ENCODE measurements around the gene KLF16. TPM values are rescaled to one million over a fixed set of nuclear protein-coding genes. Genes with fewer than 3 reads are reported as not detected.

Gene KLF16
- total and polyA plus RNA-seq, 10 of the 15 experiments (the other 5 are each of a cell fraction or from before 2014, with no cell fraction given): 0.03 to 41.2 (median 2.6) TPM

DNA sequence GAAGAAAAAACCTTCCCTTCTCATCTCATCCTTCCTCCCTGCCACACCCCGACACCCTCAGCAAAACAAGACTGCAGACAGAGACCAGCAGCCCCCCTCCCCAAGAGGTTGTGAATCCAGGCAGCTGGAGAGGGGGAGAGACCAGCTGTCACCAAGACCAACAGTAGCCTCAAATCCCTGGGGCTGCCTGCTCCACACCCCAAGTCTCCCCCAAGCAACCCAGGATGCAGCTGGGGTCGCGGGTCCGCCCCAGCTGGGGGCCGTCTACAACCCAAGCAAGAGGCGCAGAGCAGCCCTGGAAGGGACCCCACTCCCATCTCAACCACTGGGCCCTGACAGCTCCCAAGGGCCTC lies 7.1 kb downstream of the KLF16 start (continued):
- TF ChIP-seq, protein P1, sequence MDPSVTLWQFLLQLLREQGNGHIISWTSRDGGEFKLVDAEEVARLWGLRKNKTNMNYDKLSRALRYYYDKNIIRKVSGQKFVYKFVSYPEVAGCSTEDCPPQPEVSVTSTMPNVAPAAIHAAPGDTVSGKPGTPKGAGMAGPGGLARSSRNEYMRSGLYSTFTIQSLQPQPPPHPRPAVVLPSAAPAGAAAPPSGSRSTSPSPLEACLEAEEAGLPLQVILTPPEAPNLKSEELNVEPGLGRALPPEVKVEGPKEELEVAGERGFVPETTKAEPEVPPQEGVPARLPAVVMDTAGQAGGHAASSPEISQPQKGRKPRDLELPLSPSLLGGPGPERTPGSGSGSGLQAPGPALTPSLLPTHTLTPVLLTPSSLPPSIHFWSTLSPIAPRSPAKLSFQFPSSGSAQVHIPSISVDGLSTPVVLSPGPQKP (IDR thresholded peaks at IDR 0.05; ENCODE audit: low read depth, low read length): 0 out of 2 replicates have a peak, but pooled peaks have one; percentile 23

DNA sequence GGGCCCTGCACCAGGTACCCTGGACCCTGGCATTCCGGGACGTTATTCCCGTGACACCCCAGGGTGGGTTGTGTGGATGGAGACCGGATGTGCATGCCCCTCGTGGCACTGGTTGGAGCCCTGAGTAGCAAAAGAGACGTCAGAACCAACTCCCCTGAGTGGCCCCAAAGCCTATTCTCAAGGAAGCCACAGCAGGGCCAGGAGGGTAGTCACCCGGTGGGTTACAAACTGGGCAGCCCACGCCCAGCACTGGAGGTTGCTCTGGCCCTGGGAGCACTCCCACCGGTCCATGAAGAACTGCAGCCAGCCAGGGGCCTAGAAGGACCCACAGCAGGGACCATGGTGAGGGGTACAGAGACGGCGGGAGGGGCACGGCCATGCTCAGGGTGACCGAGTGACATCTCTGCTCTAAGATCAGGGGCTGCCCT lies 7.5 kb downstream of the KLF16 start:
- peaks cover 71% of the 10 kb centered on the region for H3K79me2 ChIP-seq (ENCODE audit: control insufficient read depth, insufficient read depth, low read length)
- TF ChIP-seq POLR2A (IDR thresholded peaks at IDR 0.05; ENCODE audit: low read depth, low read length) (0 out of 2 replicates have a peak, but pooled peaks have one; percentile 5), RCOR1 (conservative IDR thresholded peaks at IDR 0.05; ENCODE audit: low read depth, low read length) (no peak), SIN3A (IDR thresholded peaks at IDR 0.05; ENCODE audit: low read depth, low read length) (peak; percentile 25; the same call in 1 of the 2 replicates), MTA2 (IDR thresholded peaks at IDR 0.05; ENCODE audit: low read depth) (peak; percentile 19; the same call in 1 of the 2 replicates), GATAD2B (conservative IDR thresholded peaks at IDR 0.05; ENCODE audit: low read depth) (peak; percentile 30; the same call in 1 of the 2 replicates), MYC (IDR thresholded peaks at IDR 0.05; ENCODE audit: insufficient read depth, insufficient read length, insufficient replicate concordance, low read length, severe bottlenecking) (peak; percentile 1), TARDBP (IDR thresholded peaks at IDR 0.05; ENCODE audit: borderline replicate concordance) (no peak)
- intact Hi-C loops (cut with micrococcal nuclease; ENCODE audit: unreplicated experiment) (no loop called here), in situ Hi-C loops (cut with MboI) (loop anchor here (25.0 kb wide), 1 partner anchor 1506 kb away; the partner anchor contains the start of gene NFIC)
- DNase-seq (ENCODE audit: low read depth, low spot score): no peak
- ATAC-seq: peak; percentile 18
- ChIA-PET POLR2A (interaction anchor here (0.6 to 1.6 kb wide), 3 partner anchors 20 to 236 kb away, joined by 4 to 6 read pairs (median 6); no protein-coding TSS in a partner anchor), RAD21 (ENCODE audit: unreplicated experiment) (interaction anchor here (1.0 to 1.6 kb wide), 3 partner anchors 9 to 48 kb away, joined by 3 to 6 read pairs (median 5); no protein-coding TSS in a partner anchor), SMC1A (ENCODE audit: uncharacterized antibody, unreplicated experiment) (no interaction called here), CTCF (interaction anchor here (0.8 to 0.9 kb wide), 2 partner anchors 41 to 87 kb away, joined by 3 to 4 read pairs; no protein-coding TSS in a partner anchor)
- peaks cover 0 to 3% of the 10 kb centered on the region in 2 experiments; a peak in 2 of 4 replicates for H3K36me3 ChIP-seq (ENCODE audit: control insufficient read depth in 2 of 2, insufficient read depth in 2 of 2, low read length in 1 of 2)
- H2AFZ ChIP-seq (ENCODE audit: control insufficient read depth, low read depth, low read length): no peak overlapping the region
- BruUV-seq (replicated peaks): no TSS peak
- peaks cover 21% of the 10 kb centered on the region for H3K4me1 ChIP-seq (ENCODE audit: control insufficient read depth, insufficient read depth, low read length)
- 2% methylated on average over 13 of the region's 13 CpGs for WGBS (ENCODE audit: insufficient coverage, insufficient replicate concordance, low lambda C conversion rate, missing lambda C conversion rate)
- no peaks in the 10 kb centered on the region for H3K27me3 ChIP-seq (replicated peaks in 1 of 2; ENCODE audit: control insufficient read depth in 2 of 2, insufficient read depth in 2 of 2, low read length in 1 of 2)
- peaks cover 3% of the 10 kb centered on the region; the same call in 1 of the 2 replicates for H4K20me1 ChIP-seq (ENCODE audit: control insufficient read depth, insufficient read depth)
- H3K9ac ChIP-seq (ENCODE audit: control insufficient read depth, insufficient read depth, low read length): peak overlapping the region; percentile 80
- H3K9me3 ChIP-seq (replicated peaks; ENCODE audit: control insufficient read depth, insufficient read depth, low read length): no peaks in the 10 kb centered on the region
- peak overlapping the region; percentile 87 for H3K27ac ChIP-seq (ENCODE audit: control insufficient read depth, insufficient read depth)
- peak overlapping the region; percentile 82 for H3K4me3 ChIP-seq
- FAIRE-seq: peak; percentile 18
- peak overlapping the region; percentile 96 for H3K4me2 ChIP-seq (ENCODE audit: control insufficient read depth, insufficient read depth)
